NCI-H1436 treated with DMSO at 0.1 percent for 48 hours (cell line): ENCODE measurements around the gene PEPD.

ENCODE experiments used
- DNase-seq: peaks from one replicate; lab custom pipeline; 2025; lab: John Stamatoyannopoulos, UW

Gene PEPD

DNA sequence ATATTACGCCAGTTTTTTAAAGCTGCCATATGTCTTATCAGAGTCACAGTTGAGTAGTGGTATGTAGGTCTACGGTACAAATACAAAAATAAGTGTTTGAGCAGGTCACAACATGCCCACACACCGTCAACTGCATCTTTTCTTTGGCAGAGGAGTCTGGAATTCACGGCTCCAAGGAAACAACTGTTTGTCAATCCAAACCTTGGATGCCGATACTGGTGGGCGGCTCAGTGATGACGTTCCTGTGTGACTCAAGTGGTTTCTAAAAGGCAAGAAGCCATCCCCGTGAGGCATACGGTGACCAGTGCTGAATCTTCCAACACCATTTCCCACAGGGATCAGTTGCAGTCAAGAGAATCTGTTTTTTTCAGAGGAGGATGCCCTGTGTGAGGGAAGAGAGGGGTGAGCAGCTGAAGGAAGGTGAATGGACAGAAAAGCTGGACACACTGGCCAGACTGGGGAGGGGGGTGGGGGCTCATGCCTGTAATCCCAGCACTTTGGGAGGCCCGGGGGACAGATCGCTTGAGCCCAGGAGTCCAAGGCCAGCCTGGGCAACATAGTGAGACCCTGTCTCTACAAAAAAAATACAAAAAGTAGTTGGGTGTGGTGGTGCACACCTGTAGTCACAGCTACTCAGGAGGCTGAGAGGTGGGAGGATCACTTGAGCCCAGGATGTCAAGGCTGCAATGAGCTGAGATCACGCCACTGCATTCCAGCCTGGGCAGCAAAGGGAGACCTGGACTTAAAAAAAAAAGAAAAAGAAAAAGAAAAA is 170.9 kb downstream of the PEPD start:
- DNase-seq = no peak

DNA sequence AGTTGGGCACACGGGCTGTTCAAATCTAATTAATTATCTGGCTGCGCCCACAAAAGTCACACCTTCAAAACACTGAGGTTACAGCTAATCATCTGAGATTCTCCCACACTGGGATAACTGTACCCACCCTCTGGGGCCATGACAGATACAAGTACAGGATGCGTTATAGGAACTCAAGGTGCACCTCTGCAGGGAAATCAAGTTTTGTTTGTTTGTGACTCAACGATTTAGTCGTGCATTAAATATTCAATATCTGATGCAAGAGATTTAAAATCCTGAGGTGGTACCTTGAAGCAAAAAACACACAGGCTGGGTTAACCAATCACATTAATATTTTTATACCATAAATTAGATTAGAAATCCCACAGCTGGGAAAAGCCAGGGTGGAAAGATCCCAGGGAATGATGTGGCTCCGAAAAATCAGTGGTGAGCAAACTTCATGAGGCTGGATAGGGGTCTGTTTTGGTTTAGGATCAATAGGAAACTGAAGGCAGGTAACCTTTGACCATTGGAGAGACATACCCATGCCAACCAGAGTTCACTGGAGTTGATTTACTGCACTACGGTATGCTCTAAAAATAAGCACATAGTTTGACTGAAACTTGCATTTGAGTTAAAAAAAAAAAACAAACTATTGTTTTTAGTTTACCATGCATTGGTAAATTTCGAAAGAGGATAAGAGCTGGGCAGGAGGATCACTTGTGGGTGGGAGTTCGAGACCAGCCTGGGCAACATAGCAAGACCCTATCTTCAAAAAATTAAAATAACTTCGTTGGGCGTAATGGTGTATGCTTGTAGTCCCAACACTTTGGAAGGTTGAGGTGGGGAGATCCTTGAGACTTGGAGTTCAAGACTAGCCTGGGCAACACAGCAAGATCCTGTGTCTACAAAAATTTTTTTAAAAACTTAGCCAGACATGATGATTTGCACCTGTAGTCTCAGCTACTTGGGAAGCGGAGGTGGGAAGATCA is 172.0 kb downstream of the PEPD start:
- DNase-seq = no peak

DNA sequence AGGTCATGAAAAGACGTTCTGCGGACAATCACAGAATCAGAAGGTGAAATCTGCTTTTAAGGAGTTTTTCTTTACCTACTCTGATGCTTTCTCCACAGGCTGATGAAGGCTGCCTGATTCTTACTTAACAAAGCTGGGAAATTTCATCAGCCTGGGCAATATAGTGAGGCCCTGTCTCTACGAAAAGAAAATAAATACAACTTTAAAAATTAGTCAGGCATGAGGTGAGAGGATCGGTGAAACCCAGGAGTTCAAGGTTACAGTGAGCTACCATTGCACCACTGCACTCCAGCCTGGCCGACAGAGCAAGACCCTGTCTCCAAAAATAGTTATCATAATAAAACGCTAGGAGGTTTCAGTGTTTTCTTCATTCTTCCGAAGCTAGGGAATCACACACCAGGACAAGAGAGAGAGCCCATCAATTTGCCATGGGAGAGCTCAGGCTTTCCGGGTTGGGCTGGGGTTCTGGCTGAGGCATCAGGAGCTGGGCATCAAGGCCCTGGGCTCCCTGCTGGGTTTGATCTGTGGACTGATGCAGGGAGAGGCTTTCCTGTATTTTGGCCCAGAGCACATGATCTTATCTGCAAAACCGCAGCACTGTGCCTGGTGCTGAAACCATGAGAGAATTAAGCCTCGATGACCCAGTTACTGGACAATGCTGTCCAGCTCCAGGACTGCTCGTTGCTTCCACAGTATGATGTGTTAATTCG is 173.1 kb downstream of the PEPD start:
- DNase-seq = no peak

DNA sequence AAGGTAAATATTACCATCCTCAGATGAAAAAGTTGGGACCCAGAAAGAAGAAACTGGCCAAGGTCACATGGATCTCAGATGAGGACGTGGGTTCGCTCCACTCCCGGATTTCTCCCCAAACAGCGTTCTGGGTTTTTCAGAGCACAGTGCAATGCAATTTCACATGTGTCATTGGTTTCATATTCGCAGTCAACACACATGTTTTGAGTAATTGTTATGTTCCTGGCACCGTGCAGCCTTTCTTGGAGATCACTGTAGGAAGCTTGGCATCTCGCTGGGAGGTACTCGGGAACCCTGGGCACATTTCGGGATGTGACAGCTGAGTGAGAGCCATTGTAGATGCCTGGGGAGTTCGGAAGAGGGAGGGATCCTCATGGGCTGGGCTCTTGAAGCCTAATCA is 174.3 kb downstream of the PEPD start:
- DNase-seq = no peak

DNA sequence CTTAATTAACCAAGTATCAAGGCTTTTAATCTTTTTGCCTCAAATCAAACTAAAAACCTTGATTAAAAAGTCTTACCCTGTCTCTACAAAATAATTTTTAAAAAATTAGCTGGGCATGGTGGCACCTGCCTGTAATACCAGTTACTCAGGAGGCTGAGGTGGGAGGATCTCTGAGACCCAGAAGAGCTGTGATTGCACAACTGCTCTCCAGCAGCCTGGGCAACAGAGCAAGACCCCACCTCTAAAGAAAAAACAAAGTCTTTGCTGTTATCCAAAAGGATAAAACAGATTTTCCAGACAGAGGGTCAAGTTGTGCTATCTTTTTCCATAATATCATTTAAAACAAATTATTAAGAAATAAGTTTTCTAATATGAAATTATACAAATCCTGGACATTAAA is 174.9 kb downstream of the PEPD start:
- DNase-seq = no peak

DNA sequence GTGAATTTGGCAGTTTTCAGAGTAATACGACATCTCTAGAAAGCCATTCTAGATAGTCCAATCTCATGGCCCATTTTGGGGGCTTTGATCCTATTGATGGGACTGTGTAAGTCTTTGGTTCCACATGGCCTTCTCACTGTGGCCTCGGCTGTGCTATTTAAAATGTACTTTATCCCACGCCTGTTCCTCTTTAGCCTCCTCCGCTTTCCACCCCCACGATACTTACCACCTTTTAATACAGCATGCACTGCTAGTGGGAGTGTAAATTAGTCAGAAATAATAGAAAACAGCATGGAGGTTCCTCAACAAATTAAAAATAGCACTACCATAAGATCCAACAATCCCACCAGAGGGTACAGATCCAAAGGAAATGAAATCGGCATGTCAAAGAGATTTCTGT is 176.4 kb downstream of the PEPD start:
- DNase-seq = no peak

DNA sequence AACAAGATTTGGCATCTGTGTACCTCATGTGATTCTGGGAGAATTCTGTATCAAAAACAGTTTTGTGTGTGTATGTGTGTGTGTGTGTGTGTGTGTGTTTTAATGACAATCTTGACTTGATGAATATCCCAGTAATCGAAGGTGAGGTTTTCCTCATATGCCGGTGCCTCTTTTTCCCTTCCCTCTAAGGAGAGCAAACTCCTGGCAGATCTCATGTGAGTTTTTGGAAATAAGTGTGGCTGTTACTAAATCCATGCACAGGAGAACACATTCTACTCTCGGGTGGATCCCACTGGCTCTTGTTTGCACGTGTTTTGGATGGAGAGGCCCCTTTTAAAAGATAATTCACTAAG is 177.0 kb downstream of the PEPD start:
- no peak for DNase-seq

DNA sequence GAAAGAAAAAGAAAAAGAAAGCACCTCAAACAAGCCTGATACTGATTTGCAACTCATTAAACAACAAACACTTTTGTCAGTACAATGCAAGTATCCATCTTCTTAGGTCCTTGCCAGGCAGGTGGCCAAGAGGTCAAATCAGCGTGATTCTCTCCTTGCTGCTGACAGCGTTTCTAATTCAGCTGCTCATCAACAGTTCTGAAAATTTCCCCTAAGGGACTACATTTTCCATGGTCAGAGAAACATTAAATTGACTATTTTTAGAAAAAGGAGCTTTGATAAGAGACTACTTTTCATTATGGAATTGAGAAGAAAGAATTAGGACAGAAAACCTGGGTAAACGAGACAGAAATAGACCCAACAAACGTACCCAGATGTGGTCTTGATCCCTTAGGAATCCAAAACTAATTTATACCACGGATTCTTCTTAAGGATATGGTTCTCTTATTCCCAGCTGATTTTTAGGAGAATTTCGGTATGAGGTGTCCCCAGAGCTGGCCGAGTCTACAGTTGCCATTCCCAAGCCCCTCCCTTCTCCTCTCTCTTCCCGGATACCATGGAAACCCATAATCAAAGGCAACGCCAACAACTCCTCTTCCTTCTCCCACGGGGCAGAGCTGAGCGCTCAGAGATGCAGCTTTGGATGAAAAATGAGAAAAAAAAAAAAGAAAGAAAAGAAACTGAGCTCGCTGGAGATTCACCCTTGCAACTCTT is 177.6 kb downstream of the PEPD start:
- DNase-seq = no peak

DNA sequence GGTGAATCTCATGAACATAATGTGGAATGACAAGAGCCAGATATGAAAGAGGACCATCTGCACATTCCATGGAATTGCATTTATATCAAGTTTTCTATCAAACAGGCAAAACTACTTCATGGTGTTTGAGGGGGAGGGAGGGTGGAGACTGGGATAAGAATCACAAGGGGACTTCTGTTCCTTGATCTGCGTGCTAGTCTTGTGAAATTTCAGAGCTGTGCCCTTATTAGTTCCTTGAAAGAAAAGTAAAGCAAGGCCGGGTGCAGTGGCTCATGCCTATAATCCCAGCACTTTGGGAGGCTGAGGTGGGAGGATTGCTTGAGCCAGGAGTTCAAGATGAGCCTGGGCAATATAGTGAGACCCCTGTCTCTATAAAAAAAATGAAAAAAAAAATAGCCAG is 178.3 kb downstream of the PEPD start:
- DNase-seq = no peak

DNA sequence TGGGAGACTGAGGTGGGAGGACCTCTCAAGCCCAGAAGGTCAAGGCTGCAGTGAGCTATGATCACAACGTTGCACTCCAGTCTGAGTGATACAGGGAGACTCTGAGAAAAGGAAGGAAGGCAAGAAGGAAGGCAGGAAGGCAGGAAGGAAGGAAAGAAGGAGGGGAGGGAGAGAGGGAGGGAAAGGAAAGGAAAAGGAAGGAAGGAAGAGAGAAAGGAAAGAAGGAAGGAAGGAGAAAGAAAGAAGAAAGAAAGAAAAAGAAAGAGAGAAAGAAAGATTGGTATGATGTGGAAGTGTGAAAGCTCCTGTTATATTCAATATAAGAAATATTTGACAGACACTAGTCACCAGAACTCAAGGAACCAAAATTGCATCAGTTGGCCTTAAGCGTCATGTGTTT is 180.6 kb downstream of the PEPD start:
- no peak for DNase-seq

DNA sequence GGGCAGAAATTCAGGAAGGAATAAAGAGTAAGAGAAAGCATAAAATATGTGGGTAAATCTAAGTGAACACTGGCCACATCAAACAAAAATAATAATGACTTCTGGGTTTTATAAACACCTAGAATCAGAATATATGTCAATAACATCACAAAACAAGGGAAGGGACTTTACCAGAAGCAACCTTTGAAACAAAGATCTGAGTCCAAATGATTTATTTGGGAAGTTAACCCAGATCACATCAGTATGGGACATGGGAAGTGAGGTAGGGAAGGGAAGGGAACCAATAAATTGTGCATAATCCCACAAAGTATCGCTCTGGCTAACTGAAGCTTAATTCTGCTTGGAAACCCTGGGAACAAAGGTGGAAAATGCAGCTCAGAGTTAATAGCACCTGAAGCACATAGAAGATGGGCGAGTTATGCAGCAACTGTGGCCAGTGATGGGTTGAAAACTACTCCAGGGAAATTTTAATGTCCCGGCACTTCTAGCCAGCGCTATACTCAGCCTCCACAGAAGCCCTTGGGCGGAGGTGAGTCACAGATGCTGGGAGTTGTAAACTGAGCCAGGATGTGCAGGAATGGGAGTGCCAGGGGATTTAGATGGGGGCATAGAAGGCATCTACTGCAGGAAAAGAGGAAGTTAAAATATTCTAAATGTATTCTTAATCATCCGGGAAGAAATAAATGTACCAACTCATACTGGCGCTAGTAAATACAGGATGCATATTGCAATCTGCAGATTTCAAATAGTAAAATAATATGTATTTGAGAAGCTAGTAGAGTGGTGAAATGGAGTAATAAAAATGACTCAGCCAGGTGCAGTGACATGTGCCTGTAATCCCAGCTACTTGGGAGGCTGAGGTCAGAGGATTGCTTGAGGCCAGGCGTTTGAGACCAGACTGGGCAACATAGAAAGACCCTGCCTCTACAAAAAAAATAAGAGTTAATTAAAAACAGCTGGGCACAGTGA is 182.3 kb downstream of the PEPD start:
- DNase-seq = no peak
